Pancreas (tissue), 10 donors: Measurements from ENCODE around the gene CYB561A3. TPM values are rescaled to one million over a fixed set of nuclear protein-coding genes. Genes with fewer than 3 reads are reported as not detected.

Source experiments
- ATAC-seq, 4 donors: fragments of 200-7000 bp; cut with Tn5 transposase; one replicate each; pipeline versions ENCODE4 v1.8.0 to v1.9.1; 2020; ENCODE audit warnings: mild to moderate bottlenecking in 4 of 4, moderate library complexity in 4 of 4
- DNase-seq, 6 donors: peaks; one replicate each; pipeline ENCODE4 v3.0.0-alpha.2; 2020
- FAIRE-seq: peaks from 2 replicates; lab custom pipeline; 2012; peaks lifted over from hg19 to GRCh38; lab: Jason Lieb, UNC
- H3K27ac ChIP-seq, 4 donors: fragments of 200-600 bp; sonication (generic); 1 replicate in 3 of 4; 2 replicates in 1 of 4; pipeline versions ENCODE4 v1.5.0 to v1.8.0; 2020
- H3K27me3 ChIP-seq, 4 donors: fragments of 200-600 bp; one replicate each; pipeline ENCODE4 v1.8.0; 2021
- H3K36me3 ChIP-seq, 3 donors: fragments of 200-600 bp; sonication (generic) in 1 of 3; one replicate each; pipeline versions ENCODE4 v1.5.0 to v1.8.0; 2020 to 2021
- H3K4me1 ChIP-seq, 3 donors: fragments of 200-600 bp; one replicate each; pipeline ENCODE4 v1.8.0; 2021
- H3K4me3 ChIP-seq, 4 donors: fragments of 200-600 bp; sonication (generic) in 2 of 4; one replicate each; pipeline versions ENCODE4 v1.5.0 to v1.8.0; 2020 to 2021
- H3K9me3 ChIP-seq, 4 donors: fragments of 200-600 bp; one replicate each; pipeline ENCODE4 v1.8.0; 2021
- CTCF ChIP-seq, 4 donors: fragments of 200-600 bp; sonication (generic) in 3 of 4; IDR thresholded peaks; one replicate each; pipeline versions ENCODE4 v1.5.0 to v1.8.0; 2021; ENCODE audit warnings: antibody characterized with exemption in 4 of 4
- WGBS, 2 donors: extraction: QIAGEN DNeasy Blood & Tissue Kit; methylation state at CpG; one replicate each; pipeline ENCODE4 v1.1.7; 2013; 5-methylcytosine and 5-hydroxymethylcytosine counted together
- intact Hi-C, 3 donors: fragments of 100-400 bp; cut with DNase I; formaldehyde crosslinking; loops; one replicate each; pipeline versions ENCODE4 v1.11.1 to v1.14.2; 2022
- polyA plus RNA-seq, 2 donors: library from polyadenylated mRNA; stranded (reverse); fragments of 200-250 nt; gene quantifications; one replicate each; pipeline ENCODE4 v1.2.3, GENCODE V29; 2013
- total RNA-seq, 6 donors: library from RNA; stranded (reverse); fragmentation: NEBNext Ultra II Directional in 4 of 6; extraction: Animal tissue kit (Norgen Biotek cat#: 25700) in 4 of 6; gene quantifications; one replicate each; pipeline versions ENCODE4 v1.2.1 to v1.2.4, GENCODE V29; 2021 to 2023
- donor health status: healthy with polysubstance abuse.
- donor health status: DM: no; HTN: no; CAD: no; lungs with moderate emphysema.
- donor health status: DM: no; HTN: no; CAD: no.
- donor health status: control.
- donor health status: control.
- donor health status: Bipolar disorder and iron deficiency.
- donor health status: DM: yes; HTN: yes; CAD: no.
- donor health status: DM: no; HTN: no; CAD: no.
- donor health status: DM: no; HTN: no; CAD: no.
- donor health status: DM: yes; HTN: yes; CAD: no.

CYB561A3 gene
- total and polyA plus RNA-seq, 8 donors = 14.8 to 26.2 (median 22.1) TPM

- no peaks in the 10 kb centered on the region for H3K27me3 ChIP-seq
- DNase-seq = no peak
- FAIRE-seq = no peak
Observed at GRCh38 chr11:61353131-61354067, 8.3 kb downstream of the CYB561A3 start.

GRCh38 chr11:61352038-61352437, 9.6 kb downstream of the CYB561A3 start:
- H3K4me3 ChIP-seq = no peak overlapping the region
- no peaks in the 10 kb centered on the region for H3K27me3 ChIP-seq
- H3K36me3 ChIP-seq = peaks cover 0 to 29% (median 4%) of the 10 kb centered on the region in 3 donors
- no peaks in the 10 kb centered on the region for H3K4me1 ChIP-seq
- intact Hi-C loops = no loop called here
- no peak for FAIRE-seq
- H3K27ac ChIP-seq = no peak overlapping the region
- WGBS, 2 donors = 80 to 83% methylated on average over 8 of the region's 8 CpGs
- ATAC-seq = no peak
- H3K9me3 ChIP-seq = no peaks in the 10 kb centered on the region
- no peak for DNase-seq
- TF ChIP-seq CTCF (IDR thresholded peaks at IDR 0.05) = no peak

More at GRCh38 chr11:61353131-61354067, 8.3 kb downstream of the CYB561A3 start:
- Histone ChIP-seq H3K9me3 (no peaks in the 10 kb centered on the region), H3K36me3 (peaks cover 0 to 29% (median 4%) of the 10 kb centered on the region in 3 donors), H3K4me1 (no peaks in the 10 kb centered on the region), H3K27ac (no peak overlapping the region), H3K4me3 (no peak overlapping the region)
- no peak for TF ChIP-seq CTCF (IDR thresholded peaks at IDR 0.05)
- 88 to 90% methylated on average over 15 of the region's 15 CpGs for WGBS, 2 donors
- intact Hi-C loops = no loop called here
- no peak for ATAC-seq

GRCh38 chr11:61350803-61351202, 10.9 kb downstream of the CYB561A3 start:
- intact Hi-C loops = no loop called here
- Histone ChIP-seq H3K9me3 (no peaks in the 10 kb centered on the region), H3K27me3 (no peaks in the 10 kb centered on the region), H3K36me3 (peaks cover 0 to 29% (median 4%) of the 10 kb centered on the region in 3 donors), H3K4me1 (no peaks in the 10 kb centered on the region), H3K27ac (no peak overlapping the region), H3K4me3 (no peak overlapping the region)
- no peak for ATAC-seq
- 92 to 95% methylated on average over 8 of the region's 8 CpGs for WGBS, 2 donors
- no peak for DNase-seq
- FAIRE-seq = no peak
- no peak for TF ChIP-seq CTCF (IDR thresholded peaks at IDR 0.05)

GRCh38 chr11:61350336-61350735, 11.3 kb downstream of the CYB561A3 start:
- WGBS, 2 donors = 87 to 93% methylated on average over 1 of the region's 1 CpG

More at GRCh38 chr11:61350336-61350735, 11.3 kb downstream of the CYB561A3 start:
- H3K4me3 ChIP-seq = no peak overlapping the region
- no peaks in the 10 kb centered on the region for H3K27me3 ChIP-seq
- intact Hi-C loops = no loop called here
- no peaks in the 10 kb centered on the region for H3K9me3 ChIP-seq
- no peak for FAIRE-seq
- H3K4me1 ChIP-seq = no peaks in the 10 kb centered on the region
- no peak for TF ChIP-seq CTCF (IDR thresholded peaks at IDR 0.05)
- H3K27ac ChIP-seq = no peak overlapping the region
- ATAC-seq = no peak
- no peak for DNase-seq
- peaks cover 0 to 29% (median 4%) of the 10 kb centered on the region in 3 donors for H3K36me3 ChIP-seq
